Measurements from ENCODE around the gene ZNF280B. TPM values are rescaled to one million over a fixed set of nuclear protein-coding genes. Genes with fewer than 3 reads are reported as not detected.

ZNF280B gene
- total and polyA plus RNA-seq, 10 of the 15 experiments (the other 5 are each of a cell fraction or from before 2014, with no cell fraction given) = 0.28 to 2.2 (median 1.1) TPM

- no peak for TF ChIP-seq NKRF (conservative IDR thresholded peaks at IDR 0.05)
- no peak for TF ChIP-seq YY1 (IDR thresholded peaks at IDR 0.05; ENCODE audit: low read depth, low read length)
- TF ChIP-seq NFYA (IDR thresholded peaks at IDR 0.05; ENCODE audit: borderline replicate concordance, low read depth, low read length) = no peak
Measured at GRCh38 chr22:22536916-22537315, 28.4 kb upstream of the ZNF280B start (continued).

GRCh38 chr22:22536515-22536914 is 28.0 kb upstream of the ZNF280B start:
- H2AFZ ChIP-seq (ENCODE audit: control insufficient read depth, low read depth, low read length) = no peak overlapping the region
- DNase-seq (ENCODE audit: low read depth, low spot score) = no peak
- no peak for FAIRE-seq
- ChIA-PET POLR2A (no interaction called here), CTCF (interaction anchor here (0.7 kb wide), 1 partner anchor 58 kb away, joined by 3 read pairs; no protein-coding TSS in a partner anchor), RAD21 (ENCODE audit: unreplicated experiment) (no interaction called here), SMC1A (ENCODE audit: uncharacterized antibody, unreplicated experiment) (no interaction called here)
- H4K20me1 ChIP-seq (ENCODE audit: control insufficient read depth, insufficient read depth) = no peaks in the 10 kb centered on the region
- H3K9me3 ChIP-seq (replicated peaks; ENCODE audit: control insufficient read depth, insufficient read depth, low read length) = no peaks in the 10 kb centered on the region
- no peaks in the 10 kb centered on the region for H3K79me2 ChIP-seq (ENCODE audit: control insufficient read depth, insufficient read depth, low read length)
- no TSS peak for BruUV-seq (replicated peaks)
- no peaks in the 10 kb centered on the region for H3K4me1 ChIP-seq (ENCODE audit: control insufficient read depth, insufficient read depth, low read length)
- H3K9ac ChIP-seq (ENCODE audit: control insufficient read depth, insufficient read depth, low read length) = no peak overlapping the region
- H3K36me3 ChIP-seq (ENCODE audit: control insufficient read depth in 2 of 2, insufficient read depth in 2 of 2, low read length in 1 of 2) = no peaks in the 10 kb centered on the region
- WGBS (ENCODE audit: insufficient coverage, insufficient replicate concordance, low lambda C conversion rate, missing lambda C conversion rate) = 57% methylated on average over 6 of the region's 6 CpGs
- ATAC-seq = no peak
- H3K27ac ChIP-seq (ENCODE audit: control insufficient read depth, insufficient read depth) = no peak overlapping the region
- H3K27me3 ChIP-seq (replicated peaks in 1 of 2; ENCODE audit: control insufficient read depth in 2 of 2, insufficient read depth in 2 of 2, low read length in 1 of 2) = no peaks in the 10 kb centered on the region
- TF ChIP-seq IRF3 (IDR thresholded peaks at IDR 0.05) = no peak
- TF ChIP-seq MEF2A (IDR thresholded peaks at IDR 0.05; ENCODE audit: insufficient read depth, low read depth, low read length) = no peak
- intact Hi-C loops (cut with micrococcal nuclease; ENCODE audit: unreplicated experiment) = no loop called here
- in situ Hi-C loops (cut with MboI) = no loop called here
- H3K4me2 ChIP-seq (ENCODE audit: control insufficient read depth, insufficient read depth) = no peak overlapping the region
- no peak overlapping the region for H3K4me3 ChIP-seq

Data from GM12878 (cell line).